Activated CD8-positive, alpha-beta memory T cell treated with anti-CD3 and anti-CD28 coated beads, Interleukin-2, amount 10 ng/mL, durations not matched to agents 7 days and 5 days (primary cell): Measurements from ENCODE around the gene UBIAD1. TPM values are rescaled to one million over a fixed set of nuclear protein-coding genes. Genes with fewer than 3 reads are reported as not detected.

ENCODE experiments used
- ATAC-seq: fragments of 150-1000 bp; cut with Tn5 transposase; one replicate; pipeline ENCODE4 v1.10.0; 2021; ENCODE audit warnings: moderate library complexity
- CTCF ChIA-PET: fragments of 350-600 bp; sonication (Branson Sonifier 250); formaldehyde crosslinking; loops from one replicate; lab custom pipeline; 2021; ENCODE audit warnings: antibody characterized with exemption; lab: Charles Lee
- DNase-seq: peaks from one replicate; pipeline ENCODE4 v3.0.0-alpha.2; 2020
- H3K27ac Mint-ChIP-seq: one replicate; pipeline ENCODE4 v1.8.0; 2021; ENCODE audit warnings: mild to moderate bottlenecking, mixed read lengths
- H3K27me3 Mint-ChIP-seq: one replicate; pipeline ENCODE4 v1.8.0; 2021; ENCODE audit warnings: mixed read lengths
- H3K36me3 Mint-ChIP-seq: one replicate; pipeline ENCODE4 v1.8.0; 2021; ENCODE audit warnings: mild to moderate bottlenecking, mixed read lengths
- H3K4me1 Mint-ChIP-seq: one replicate; pipeline ENCODE4 v1.8.0; 2021; ENCODE audit warnings: mixed read lengths
- H3K4me3 Mint-ChIP-seq: one replicate; pipeline ENCODE4 v1.8.0; 2021; ENCODE audit warnings: mild to moderate bottlenecking, moderate library complexity, mixed read lengths
- H3K9me3 Mint-ChIP-seq: one replicate; pipeline ENCODE4 v1.8.0; 2022; ENCODE audit warnings: low read depth, mixed read lengths
- total RNA-seq, 2 experiments: library from RNA; stranded (reverse); gene quantifications; one replicate each; pipeline ENCODE4 v1.2.3, GENCODE V29; 2021

The UBIAD1 gene, protein sequence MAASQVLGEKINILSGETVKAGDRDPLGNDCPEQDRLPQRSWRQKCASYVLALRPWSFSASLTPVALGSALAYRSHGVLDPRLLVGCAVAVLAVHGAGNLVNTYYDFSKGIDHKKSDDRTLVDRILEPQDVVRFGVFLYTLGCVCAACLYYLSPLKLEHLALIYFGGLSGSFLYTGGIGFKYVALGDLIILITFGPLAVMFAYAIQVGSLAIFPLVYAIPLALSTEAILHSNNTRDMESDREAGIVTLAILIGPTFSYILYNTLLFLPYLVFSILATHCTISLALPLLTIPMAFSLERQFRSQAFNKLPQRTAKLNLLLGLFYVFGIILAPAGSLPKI
- 10 to 100 TPM; 21.9 to 25.9 TPM for total RNA-seq

DNA sequence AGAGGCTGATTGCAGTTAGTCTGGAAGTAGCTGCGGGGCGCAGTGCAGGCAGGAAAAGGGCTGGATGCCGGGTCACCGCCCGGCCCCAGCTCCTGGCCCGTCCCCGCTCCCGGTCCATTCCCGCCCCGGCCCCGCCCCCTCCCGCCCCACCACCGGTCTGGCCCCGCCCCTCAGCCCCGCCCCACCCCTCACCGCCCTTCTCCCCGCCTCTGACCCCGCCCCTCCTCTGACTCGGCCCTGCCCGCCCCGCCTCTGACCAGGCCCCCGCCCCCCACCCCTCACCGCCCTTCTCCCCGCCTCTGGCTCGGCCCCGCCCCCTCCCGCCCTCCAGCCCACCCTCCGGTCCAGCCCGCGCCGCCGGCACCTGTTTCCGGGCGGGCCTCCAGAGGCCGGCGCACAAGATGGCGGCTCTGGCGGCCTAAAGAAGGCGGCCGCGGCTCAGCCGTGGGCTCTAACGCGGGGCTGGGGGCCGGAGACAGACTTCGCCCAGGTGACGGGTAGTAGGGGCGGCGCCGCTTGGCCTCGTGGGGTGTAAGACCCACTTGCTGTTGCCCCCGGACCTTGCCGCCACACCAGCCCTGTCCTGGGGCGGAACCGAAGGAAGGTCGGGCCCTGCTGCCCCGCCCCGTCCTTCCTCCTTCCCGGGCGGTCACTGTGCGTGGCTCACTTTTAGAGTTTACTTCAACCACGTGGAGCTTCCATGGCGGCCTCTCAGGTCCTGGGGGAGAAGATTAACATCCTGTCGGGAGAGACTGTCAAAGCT lies at the start of gene UBIAD1:
TSS of gene UBIAD1 (plus strand) at position 367 of the 763 bp plus-strand sequence. CDS start at position 701, 334 bp downstream.
- CTCF ChIA-PET, result interaction anchor here (1.1 to 2.6 kb wide), 2 partner anchors 11 to 235 kb away, joined by 5 to 6 read pairs; partner anchors contain the start of gene MTOR

DNA sequence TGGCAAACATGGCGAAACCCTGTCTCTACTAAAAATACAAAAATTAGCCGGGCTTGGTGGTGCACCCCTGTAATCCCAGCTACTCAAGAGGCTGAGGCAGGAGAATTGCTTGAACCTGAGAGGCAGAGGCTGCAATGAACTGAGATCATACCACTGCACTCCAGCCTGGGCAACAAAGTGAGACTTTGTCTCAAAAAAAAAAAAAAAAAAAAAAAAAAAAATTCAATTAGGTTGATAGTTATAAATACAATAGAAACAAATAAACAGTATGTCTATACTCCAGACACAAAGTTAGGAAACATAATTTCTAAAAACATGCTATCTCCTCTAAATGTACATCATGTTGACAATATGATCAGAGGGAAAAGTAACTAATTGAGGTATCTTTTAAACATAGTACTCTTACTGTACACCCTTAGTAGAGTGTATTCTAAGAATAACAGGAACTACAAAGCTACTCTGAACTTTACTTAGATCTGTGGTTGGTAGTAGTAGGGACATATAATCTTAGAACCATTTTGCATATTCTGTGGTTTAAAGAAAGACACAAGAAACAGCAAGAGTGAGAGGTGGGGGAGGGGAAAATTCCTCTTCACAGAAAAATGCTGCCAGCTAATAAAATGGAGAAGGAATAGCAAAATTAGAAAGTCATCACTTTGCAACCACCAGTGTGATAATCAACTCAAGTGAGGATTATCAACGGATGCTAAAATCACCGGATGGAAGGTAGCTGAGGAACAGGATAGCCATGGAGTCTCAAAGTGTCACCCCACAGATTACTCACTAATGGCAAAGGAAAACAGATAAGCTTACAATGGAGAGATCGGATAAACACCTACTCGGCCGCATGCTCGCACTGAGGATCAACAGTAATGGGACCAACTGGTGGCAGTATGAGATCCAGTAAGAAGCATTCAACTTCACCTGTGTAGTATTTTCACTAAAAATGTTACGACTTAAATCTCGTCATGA lies 45.6 kb upstream of the UBIAD1 start:
- H3K9me3 Mint-ChIP-seq, result no peaks in the 10 kb centered on the region
- H3K4me3 Mint-ChIP-seq, result no peak overlapping the region
- DNase-seq, result no peak
- H3K27me3 Mint-ChIP-seq, result no peaks in the 10 kb centered on the region
- H3K27ac Mint-ChIP-seq, result peak overlapping the region; percentile 48
- peaks cover 50% of the 10 kb centered on the region for H3K36me3 Mint-ChIP-seq
- CTCF ChIA-PET, result interaction anchor here (0.7 to 8.3 kb wide), 4 partner anchors 10 to 190 kb away, joined by 3 to 48 read pairs (median 10); no protein-coding TSS in a partner anchor
- ATAC-seq, result no peak
- peaks cover 21% of the 10 kb centered on the region for H3K4me1 Mint-ChIP-seq

More for the DNA sequence above, at the start of gene UBIAD1:
- DNase-seq (peak; percentile 88), ATAC-seq (peak; percentile 92)
- Mint-ChIP-seq H3K4me3 (peak within 1 kb of the TSS; percentile 90), H3K9me3 (no peaks in the 10 kb centered on the region), H3K27me3 (no peaks in the 10 kb centered on the region), H3K36me3 (peaks cover 24% of the 10 kb centered on the region), H3K27ac (peak within 1 kb of the TSS; percentile 92), H3K4me1 (peaks cover 29% of the 10 kb centered on the region)

DNA sequence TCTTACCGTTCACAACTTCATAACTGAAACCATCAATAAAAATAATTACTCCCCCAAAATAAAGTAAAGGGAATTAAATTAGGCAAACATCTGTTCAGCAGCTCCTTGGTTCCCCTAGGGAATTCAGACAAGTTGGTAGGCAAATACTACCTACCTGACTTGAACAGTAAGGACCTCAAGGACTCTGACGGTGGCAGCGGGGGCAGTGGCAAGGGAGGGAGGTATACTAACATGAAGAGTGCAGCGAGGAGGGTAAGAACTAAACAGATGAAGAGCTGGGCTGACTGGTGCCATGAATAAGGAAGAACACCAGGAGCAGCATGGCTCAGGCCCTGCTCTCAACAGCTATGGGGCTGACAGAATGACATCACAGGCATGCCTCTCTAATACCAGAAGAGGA lies 43.8 kb upstream of the UBIAD1 start:
- no peak overlapping the region for H3K4me3 Mint-ChIP-seq
- peaks cover 20% of the 10 kb centered on the region for H3K4me1 Mint-ChIP-seq
- H3K27ac Mint-ChIP-seq, result peak overlapping the region; percentile 2
- CTCF ChIA-PET, result interaction anchor here (1.0 to 5.2 kb wide), 2 partner anchors 13 to 192 kb away, joined by 3 to 15 read pairs; no protein-coding TSS in a partner anchor
- ATAC-seq (no peak), DNase-seq (no peak)
- H3K9me3 Mint-ChIP-seq, result no peaks in the 10 kb centered on the region
- peaks cover 59% of the 10 kb centered on the region for H3K36me3 Mint-ChIP-seq
- no peaks in the 10 kb centered on the region for H3K27me3 Mint-ChIP-seq

DNA sequence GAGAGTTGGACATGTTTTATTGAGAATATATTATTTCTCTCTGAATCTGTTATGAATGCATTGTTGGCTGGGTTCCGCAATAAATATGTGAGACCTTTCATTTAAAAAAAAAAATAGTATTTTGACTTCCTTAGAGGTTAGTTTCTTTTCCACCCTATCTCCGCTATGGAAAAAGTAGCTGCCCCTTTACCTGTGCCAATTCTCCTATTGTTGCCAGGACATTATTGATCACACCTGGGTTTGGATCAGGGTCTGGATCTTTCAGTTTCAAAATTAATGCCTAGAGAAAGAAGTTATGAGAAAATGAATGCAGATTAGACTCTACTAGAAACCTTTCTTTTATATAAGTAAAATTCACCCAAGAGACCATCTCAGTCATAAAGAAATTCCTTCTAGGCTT lies 39.8 kb upstream of the UBIAD1 start:
- Mint-ChIP-seq H3K4me3 (no peak overlapping the region), H3K4me1 (peaks cover 13% of the 10 kb centered on the region), H3K27ac (no peak overlapping the region), H3K9me3 (no peaks in the 10 kb centered on the region), H3K36me3 (peaks cover 57% of the 10 kb centered on the region), H3K27me3 (no peaks in the 10 kb centered on the region)
- CTCF ChIA-PET, result interaction anchor here (1.4 kb wide), 1 partner anchor 16 kb away, joined by 4 read pairs; no protein-coding TSS in a partner anchor
- no peak for DNase-seq
- no peak for ATAC-seq

DNA sequence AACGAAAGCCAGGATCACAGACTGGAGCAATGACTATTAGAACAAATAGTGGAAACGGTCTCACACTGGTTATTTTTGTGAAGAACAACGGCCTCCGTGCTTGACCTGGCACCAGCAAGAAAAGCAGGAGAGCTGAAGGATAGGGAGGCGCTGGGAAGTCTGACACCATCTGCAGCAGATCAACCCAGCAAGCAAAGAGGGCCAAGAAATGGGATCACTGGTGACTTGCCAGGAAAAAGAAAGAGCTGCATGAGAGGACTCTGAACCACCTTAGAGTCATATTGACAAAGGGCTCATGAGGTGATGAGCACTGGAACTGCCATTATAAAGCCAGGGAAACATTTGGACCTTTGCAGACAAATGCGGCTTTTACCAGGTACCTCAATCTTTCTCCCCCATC lies 35.6 kb upstream of the UBIAD1 start:
- Mint-ChIP-seq H3K9me3 (no peaks in the 10 kb centered on the region), H3K27ac (peak overlapping the region; percentile 8), H3K4me3 (no peak overlapping the region), H3K36me3 (peaks cover 50% of the 10 kb centered on the region), H3K4me1 (peaks cover 10% of the 10 kb centered on the region), H3K27me3 (no peaks in the 10 kb centered on the region)
- ATAC-seq, result no peak
- no peak for DNase-seq
- CTCF ChIA-PET, result interaction anchor here (0.6 to 1.2 kb wide), 3 partner anchors 9 to 313 kb away, joined by 3 read pairs; no protein-coding TSS in a partner anchor

DNA sequence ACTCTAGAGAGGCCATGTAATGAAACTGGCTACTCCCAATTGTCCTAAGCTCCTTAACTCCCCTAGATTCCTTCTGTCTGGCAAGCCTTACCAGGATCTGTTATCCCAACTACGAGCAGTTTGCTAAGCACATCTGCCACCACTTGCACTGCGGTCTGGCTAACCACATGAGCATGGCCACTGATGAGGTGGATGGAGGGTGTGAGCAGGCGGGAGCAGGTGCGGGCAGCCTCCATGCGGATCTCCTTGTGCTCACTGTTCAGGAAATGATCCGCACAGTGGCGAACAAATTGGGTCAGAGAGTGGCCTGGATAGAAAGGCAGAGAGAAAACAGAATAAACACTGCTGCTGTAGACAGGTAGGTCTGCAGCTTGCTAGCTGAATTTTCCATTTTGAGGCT lies 34.7 kb upstream of the UBIAD1 start:
- CTCF ChIA-PET, result interaction anchor here (0.7 to 4.8 kb wide), 3 partner anchors 14 to 185 kb away, joined by 3 to 48 read pairs (median 3); no protein-coding TSS in a partner anchor
- H3K4me1 Mint-ChIP-seq, result peaks cover 10% of the 10 kb centered on the region
- no peak for ATAC-seq
- no peaks in the 10 kb centered on the region for H3K9me3 Mint-ChIP-seq
- no peak for DNase-seq
- H3K27ac Mint-ChIP-seq, result no peak overlapping the region
- no peaks in the 10 kb centered on the region for H3K27me3 Mint-ChIP-seq
- no peak overlapping the region for H3K4me3 Mint-ChIP-seq
- H3K36me3 Mint-ChIP-seq, result peaks cover 51% of the 10 kb centered on the region

DNA sequence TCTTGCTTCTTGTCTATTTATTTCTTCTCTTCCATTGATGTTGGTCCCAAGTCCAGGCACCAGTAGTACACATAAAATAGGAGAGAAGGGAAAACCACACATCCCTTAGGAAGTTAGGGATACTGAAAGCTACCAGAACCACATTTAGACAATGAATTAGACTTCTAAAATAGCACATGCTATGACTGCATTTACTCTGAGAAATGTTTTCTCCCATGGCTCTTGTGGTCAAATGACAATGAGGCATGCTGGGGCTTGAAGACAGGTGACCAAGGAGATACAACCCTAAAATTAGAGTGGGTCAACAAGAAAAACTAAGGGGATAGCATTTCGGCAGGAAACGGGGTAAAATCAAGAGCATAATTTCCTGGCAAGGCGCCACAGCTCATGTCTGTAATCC lies 27.8 kb upstream of the UBIAD1 start:
- CTCF ChIA-PET, result interaction anchor here (1.1 to 1.3 kb wide), 2 partner anchors 119 to 208 kb away, joined by 3 read pairs; no protein-coding TSS in a partner anchor
- no peak for ATAC-seq
- H3K9me3 Mint-ChIP-seq, result no peaks in the 10 kb centered on the region
- DNase-seq, result no peak
- H3K4me1 Mint-ChIP-seq, result peaks cover 3% of the 10 kb centered on the region
- no peak overlapping the region for H3K4me3 Mint-ChIP-seq
- no peak overlapping the region for H3K27ac Mint-ChIP-seq
- H3K27me3 Mint-ChIP-seq, result no peaks in the 10 kb centered on the region
- H3K36me3 Mint-ChIP-seq, result peaks cover 24% of the 10 kb centered on the region

DNA sequence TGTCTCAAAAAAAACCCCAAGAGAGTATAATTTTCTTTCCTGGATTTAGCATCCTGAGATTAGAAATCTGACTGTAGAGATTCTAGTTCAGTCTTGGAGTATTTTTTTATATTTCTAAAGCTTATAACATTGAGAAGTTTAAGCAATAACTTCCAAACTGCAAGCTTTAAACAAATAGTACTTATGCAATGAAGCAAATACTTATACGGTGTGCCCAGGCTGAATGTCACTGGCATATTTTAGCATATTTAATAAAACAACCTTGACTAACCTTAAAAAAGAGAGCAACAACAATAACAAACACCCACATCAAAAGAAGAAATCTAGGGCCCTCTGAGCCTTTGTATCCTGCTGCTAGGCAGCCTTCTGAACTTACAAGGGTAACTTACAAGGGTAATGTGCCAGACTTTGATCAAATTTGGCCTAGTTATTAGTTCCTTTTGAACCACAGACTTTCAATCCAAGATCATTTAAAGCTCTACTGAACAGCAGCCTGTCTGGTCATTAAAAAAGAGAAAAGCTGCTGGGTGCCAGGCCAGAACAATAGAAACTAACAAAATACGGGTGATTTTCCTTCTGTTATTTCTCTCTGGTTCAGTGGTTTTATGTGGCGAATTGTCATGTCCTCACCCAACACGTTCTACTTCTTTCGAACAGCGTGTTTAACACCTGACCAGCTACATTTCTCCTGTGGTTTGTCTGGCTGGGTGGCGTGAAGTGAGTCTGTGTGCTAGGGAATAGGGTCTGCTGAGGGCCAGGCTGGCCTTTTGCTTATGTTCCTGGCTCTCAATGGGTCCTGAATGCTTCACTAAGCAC lies 26.9 kb upstream of the UBIAD1 start:
- no peak overlapping the region for H3K27ac Mint-ChIP-seq
- peaks cover 3% of the 10 kb centered on the region for H3K4me1 Mint-ChIP-seq
- CTCF ChIA-PET, result interaction anchor here (1.1 to 1.3 kb wide), 2 partner anchors 118 to 209 kb away, joined by 3 read pairs; no protein-coding TSS in a partner anchor
- H3K9me3 Mint-ChIP-seq, result no peaks in the 10 kb centered on the region
- H3K4me3 Mint-ChIP-seq, result no peak overlapping the region
- H3K27me3 Mint-ChIP-seq, result no peaks in the 10 kb centered on the region
- DNase-seq (no peak), ATAC-seq (no peak)
- H3K36me3 Mint-ChIP-seq, result peaks cover 32% of the 10 kb centered on the region

DNA sequence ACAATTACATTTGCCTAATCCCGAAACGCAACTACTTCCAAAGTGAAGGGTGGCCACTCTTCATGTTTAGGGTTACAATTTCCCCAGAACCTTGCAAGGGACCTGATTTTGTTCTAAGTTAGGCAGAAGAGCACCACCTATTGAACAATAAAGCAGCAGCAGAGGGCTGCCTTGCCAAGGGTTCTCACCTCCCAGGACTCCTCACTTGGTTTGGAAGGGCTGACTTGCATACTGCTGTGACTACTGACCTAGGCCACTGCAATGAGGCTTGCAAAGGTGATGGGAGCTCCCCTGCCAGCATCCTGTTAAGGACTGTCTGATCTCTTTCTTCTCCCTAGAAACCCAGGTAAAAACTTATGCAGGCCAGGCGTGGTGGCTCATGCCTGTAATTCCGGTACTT lies 24.8 kb upstream of the UBIAD1 start:
- ATAC-seq (no peak), DNase-seq (no peak)
- peaks cover 3% of the 10 kb centered on the region for H3K4me1 Mint-ChIP-seq
- H3K9me3 Mint-ChIP-seq, result no peaks in the 10 kb centered on the region
- no peak overlapping the region for H3K27ac Mint-ChIP-seq
- CTCF ChIA-PET, result no interaction called here
- H3K4me3 Mint-ChIP-seq, result no peak overlapping the region
- no peaks in the 10 kb centered on the region for H3K27me3 Mint-ChIP-seq
- peaks cover 32% of the 10 kb centered on the region for H3K36me3 Mint-ChIP-seq

DNA sequence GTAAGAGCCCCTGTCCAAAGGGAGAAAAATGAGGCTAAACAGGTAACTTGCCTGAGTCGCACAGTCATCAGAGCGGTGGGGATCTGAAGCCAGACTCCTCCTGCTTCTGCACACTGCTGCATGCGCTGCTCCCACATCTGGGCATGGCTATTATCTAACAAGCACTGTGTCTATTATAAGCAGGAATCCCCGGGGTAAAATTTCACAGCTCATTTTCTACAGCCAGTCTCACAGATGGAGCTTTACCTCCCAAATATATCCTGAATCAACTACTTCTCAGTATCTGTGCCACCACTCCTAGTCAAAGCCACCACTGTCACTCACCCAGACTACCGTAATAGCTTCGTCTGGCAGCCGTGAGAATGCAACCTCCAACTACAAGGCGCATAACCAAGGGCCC lies 20.5 kb upstream of the UBIAD1 start:
- CTCF ChIA-PET, result interaction anchor here (1.4 to 3.6 kb wide), 2 partner anchors 11 to 215 kb away, joined by 4 to 15 read pairs; no protein-coding TSS in a partner anchor
- H3K9me3 Mint-ChIP-seq, result no peaks in the 10 kb centered on the region
- no peaks in the 10 kb centered on the region for H3K27me3 Mint-ChIP-seq

DNA sequence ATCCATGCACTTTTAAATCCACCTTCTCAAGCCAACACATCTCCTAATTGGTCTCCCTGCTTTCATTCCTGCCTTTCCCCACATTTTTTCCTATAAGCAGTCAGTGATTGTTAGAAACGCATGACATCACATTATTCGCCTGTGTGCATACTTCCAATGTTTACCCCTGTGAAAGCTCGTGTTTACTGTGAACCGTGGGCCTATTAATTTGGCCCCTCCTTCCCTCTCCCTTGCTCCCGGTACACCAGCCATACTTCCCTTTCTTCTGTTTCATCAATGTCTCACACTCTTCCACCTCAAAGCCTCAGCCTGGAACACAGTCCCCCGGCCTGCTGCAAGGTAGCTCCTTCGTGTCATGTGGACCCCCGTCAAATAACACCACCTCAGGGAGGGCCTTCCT lies 19.8 kb upstream of the UBIAD1 start:
- Mint-ChIP-seq H3K4me1 (no peaks in the 10 kb centered on the region), H3K36me3 (peaks cover 52% of the 10 kb centered on the region), H3K27ac (no peak overlapping the region), H3K27me3 (no peaks in the 10 kb centered on the region), H3K4me3 (no peak overlapping the region), H3K9me3 (no peaks in the 10 kb centered on the region)
- no peak for ATAC-seq
- DNase-seq, result no peak
- CTCF ChIA-PET, result interaction anchor here (1.4 to 3.6 kb wide), 2 partner anchors 11 to 216 kb away, joined by 4 to 15 read pairs; no protein-coding TSS in a partner anchor

More for the DNA sequence above, 20.5 kb upstream of the UBIAD1 start:
- Mint-ChIP-seq H3K4me1 (no peaks in the 10 kb centered on the region), H3K36me3 (peaks cover 49% of the 10 kb centered on the region), H3K4me3 (no peak overlapping the region), H3K27ac (no peak overlapping the region)
- DNase-seq (no peak), ATAC-seq (no peak)
